HG03196 (cell line): Measurements from ENCODE around the gene OR10H5.
"Not testable (repeated sequence)": the region's sequence is repeated elsewhere in the genome, so short reads cannot be mapped to it uniquely, and the experiment has no call there.

Experiments
- ATAC-seq: cut with Tn5 transposase; IDR thresholded peaks from one replicate; pipeline ENCODE4 v1.9.1; 2021; ENCODE audit not compliant: unreplicated experiment

Gene OR10H5

GRCh38 chr19:15843203-15843893 lies 55.9 kb downstream of the OR10H5 start:
- ATAC-seq = no peak

GRCh38 chr19:15843894-15844222 lies 56.4 kb downstream of the OR10H5 start:
- ATAC-seq = not testable (repeated sequence)

- ATAC-seq = no peak
Observed at GRCh38 chr19:15846923-15847322, 59.5 kb downstream of the OR10H5 start.

- no peak for ATAC-seq
Observed at GRCh38 chr19:15850385-15850784, 62.9 kb downstream of the OR10H5 start.
